RWPE2 (cell line): Measurements from ENCODE around the gene ZNF467.

Experiments used
- ATAC-seq: fragments of 200-7000 bp; cut with Tn5 transposase; 3 replicates; pipeline ENCODE4 v1.9.1; 2021; ENCODE audit warnings: low read depth
- DNase-seq: peaks from one replicate; pipeline ENCODE4 v3.0.0-alpha.2; 2020; ENCODE audit warnings: low spot score
- H3K27ac ChIP-seq: fragments of 450-650 bp; 2 replicates; pipeline ENCODE4 v1.5.1; 2017; ENCODE audit warnings: mild to moderate bottlenecking; ENCODE audit not compliant: poor library complexity, severe bottlenecking
- H3K27me3 ChIP-seq: fragments of 250-450 bp; sonication (Bioruptor Pico); 2 replicates; pipeline ENCODE4 v1.5.1; 2021; ENCODE audit warnings: mild to moderate bottlenecking, moderate library complexity; ENCODE audit not compliant: insufficient read depth, poor library complexity, severe bottlenecking
- H3K36me3 ChIP-seq: fragments of 250-450 bp; sonication (Bioruptor Pico); 2 replicates; pipeline ENCODE4 v1.5.1; 2020; ENCODE audit warnings: low read depth, mild to moderate bottlenecking, moderate library complexity
- H3K4me1 ChIP-seq: fragments of 250-450 bp; sonication (Bioruptor Pico); 2 replicates; pipeline ENCODE4 v1.5.1; 2021; ENCODE audit warnings: mild to moderate bottlenecking, moderate library complexity; ENCODE audit not compliant: insufficient read depth, poor library complexity, severe bottlenecking
- H3K4me3 ChIP-seq: fragments of 250-450 bp; sonication (Bioruptor Pico); 2 replicates; pipeline ENCODE4 v1.5.1; 2021; ENCODE audit warnings: mild to moderate bottlenecking, moderate library complexity; ENCODE audit not compliant: severe bottlenecking
- H3K9me3 ChIP-seq: fragments of 250-450 bp; sonication (Bioruptor Pico); 2 replicates; pipeline ENCODE4 v1.5.1; 2021; ENCODE audit warnings: mild to moderate bottlenecking, moderate library complexity; ENCODE audit not compliant: severe bottlenecking
- TF ChIP-seq, protein P1 (sequence below): fragments of 450-650 bp; IDR thresholded peaks from one replicate; pipeline ENCODE4 v1.5.1; 2017; ENCODE audit warnings: mild to moderate bottlenecking, moderate library complexity; ENCODE audit not compliant: poor library complexity, severe bottlenecking

Gene ZNF467

DNA sequence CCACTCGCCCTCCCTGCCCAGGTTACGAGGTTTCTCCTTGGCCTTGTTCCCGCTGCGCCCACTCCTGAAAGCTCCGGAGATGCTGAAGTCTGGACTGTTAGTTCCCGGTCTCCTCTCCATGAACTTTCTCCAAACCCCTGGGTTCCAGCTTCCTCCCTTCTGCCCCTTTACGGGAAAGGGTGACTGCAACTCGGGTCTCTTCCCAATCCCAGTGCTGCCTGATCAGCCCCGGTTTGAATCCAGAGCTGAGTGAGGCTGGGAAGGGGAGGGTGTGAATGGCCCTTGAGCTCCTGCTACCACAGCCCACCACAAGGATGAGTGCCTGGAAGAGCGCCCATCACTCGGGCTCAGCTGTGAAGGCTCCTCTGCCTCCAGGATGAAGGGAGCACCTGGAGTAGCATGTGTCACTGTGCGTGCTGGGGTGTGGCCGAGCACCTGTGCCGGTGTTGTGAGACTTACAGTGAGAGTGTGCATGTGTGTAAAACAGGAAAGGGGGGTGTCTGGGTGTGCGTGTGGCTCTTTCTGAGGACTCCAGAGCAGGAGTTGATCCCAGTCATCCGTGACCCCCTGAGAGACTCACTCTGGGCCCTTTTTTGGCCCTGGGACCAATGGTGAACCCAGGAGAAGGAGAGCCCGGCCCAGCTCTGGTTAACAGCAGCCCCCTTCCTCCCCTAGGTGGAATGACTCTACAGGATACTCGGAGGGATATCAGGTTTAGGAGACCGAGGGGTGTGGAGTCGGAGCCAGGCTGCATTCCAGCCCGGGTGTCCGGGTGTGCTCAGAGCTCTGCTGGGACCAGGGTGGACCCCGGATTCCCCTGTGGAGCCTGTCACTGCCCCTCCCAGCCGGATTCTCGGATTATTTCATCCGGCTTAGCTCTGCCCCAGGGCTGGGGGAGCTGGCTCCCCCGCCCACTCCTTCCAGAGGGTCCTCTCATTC is 1.1 kb upstream of the ZNF467 start:
- no peak overlapping the region for H3K4me3 ChIP-seq
- no peak for ATAC-seq
- peaks cover 21% of the 10 kb centered on the region for H3K27me3 ChIP-seq
- H3K27ac ChIP-seq, result no peak overlapping the region
- TF ChIP-seq, protein P1, sequence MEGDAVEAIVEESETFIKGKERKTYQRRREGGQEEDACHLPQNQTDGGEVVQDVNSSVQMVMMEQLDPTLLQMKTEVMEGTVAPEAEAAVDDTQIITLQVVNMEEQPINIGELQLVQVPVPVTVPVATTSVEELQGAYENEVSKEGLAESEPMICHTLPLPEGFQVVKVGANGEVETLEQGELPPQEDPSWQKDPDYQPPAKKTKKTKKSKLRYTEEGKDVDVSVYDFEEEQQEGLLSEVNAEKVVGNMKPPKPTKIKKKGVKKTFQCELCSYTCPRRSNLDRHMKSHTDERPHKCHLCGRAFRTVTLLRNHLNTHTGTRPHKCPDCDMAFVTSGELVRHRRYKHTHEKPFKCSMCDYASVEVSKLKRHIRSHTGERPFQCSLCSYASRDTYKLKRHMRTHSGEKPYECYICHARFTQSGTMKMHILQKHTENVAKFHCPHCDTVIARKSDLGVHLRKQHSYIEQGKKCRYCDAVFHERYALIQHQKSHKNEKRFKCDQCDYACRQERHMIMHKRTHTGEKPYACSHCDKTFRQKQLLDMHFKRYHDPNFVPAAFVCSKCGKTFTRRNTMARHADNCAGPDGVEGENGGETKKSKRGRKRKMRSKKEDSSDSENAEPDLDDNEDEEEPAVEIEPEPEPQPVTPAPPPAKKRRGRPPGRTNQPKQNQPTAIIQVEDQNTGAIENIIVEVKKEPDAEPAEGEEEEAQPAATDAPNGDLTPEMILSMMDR, result no peak
- no peaks in the 10 kb centered on the region for H3K36me3 ChIP-seq
- H3K9me3 ChIP-seq, result no peaks in the 10 kb centered on the region
- no peaks in the 10 kb centered on the region for H3K4me1 ChIP-seq
- no peak for DNase-seq

DNA sequence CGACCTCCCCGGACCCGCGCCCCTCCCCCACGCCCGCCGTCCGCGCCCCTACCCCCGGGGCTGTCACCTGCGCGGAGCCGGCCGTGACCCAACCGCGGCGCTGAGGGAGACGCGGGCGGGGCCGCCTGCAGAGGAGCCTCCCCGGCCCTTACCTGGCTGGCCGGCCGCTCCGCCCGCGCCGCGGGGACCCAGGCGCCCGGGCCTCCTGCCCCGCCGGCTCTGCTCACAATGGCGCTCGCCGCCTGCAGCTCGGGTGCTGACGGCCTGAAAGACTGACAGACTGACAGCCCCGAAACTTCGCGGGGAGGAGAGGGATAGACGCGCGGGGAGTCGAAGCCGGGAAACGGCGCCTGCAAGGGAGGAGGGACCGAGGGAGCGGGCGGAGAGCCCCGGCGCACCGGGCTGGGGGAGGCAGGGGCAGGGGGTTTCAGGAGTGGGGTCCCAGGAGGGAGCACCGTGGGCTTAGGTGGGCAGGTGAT is 393 bp downstream of the ZNF467 start:
- no peaks in the 10 kb centered on the region for H3K36me3 ChIP-seq
- H3K27ac ChIP-seq, result no peak overlapping the region
- ATAC-seq, result no peak
- TF ChIP-seq, protein P1, result no peak
- DNase-seq, result no peak
- H3K4me3 ChIP-seq, result peak overlapping the region; percentile 46
- H3K4me1 ChIP-seq, result no peaks in the 10 kb centered on the region
- H3K9me3 ChIP-seq, result no peaks in the 10 kb centered on the region
- peaks cover 27% of the 10 kb centered on the region for H3K27me3 ChIP-seq

DNA sequence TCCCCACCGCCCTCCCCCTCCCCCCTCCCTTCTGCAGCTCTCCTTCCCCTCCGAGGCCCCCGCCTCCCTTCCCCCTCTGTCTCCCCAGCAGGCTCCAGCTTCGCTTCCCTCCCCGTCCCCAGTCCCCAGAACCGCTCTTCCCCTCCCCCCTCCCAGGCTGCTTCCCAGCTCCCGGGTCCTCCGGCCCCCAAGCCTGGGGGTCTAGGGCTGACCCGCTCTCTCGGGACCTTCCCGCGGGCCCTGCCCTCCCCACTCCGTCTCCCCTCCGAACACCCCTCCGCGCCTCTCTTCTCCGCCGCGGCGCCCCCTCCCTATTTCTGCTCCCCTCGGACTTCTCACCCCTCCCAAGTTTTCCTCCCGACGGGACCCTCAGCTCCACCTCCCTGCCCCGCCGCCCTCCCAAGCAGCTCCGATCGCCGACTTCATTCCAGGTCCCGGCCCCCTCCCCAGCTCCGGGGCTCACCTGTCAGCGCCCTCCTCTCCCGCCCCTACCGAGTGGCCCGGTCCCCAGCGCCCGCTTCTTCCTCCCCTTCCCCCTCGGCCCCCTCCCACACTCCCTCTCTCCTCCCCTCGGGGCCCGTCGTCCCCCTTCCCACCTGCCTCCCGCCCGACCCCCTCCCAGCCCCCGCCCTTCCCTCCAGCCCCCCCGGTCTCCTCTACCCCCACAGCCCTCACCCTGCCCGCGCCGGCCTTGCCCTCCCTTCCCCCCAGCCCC is 990 bp downstream of the ZNF467 start:
- peak overlapping the region; percentile 38 for H3K4me3 ChIP-seq
- no peaks in the 10 kb centered on the region for H3K4me1 ChIP-seq
- H3K27ac ChIP-seq, result no peak overlapping the region
- ATAC-seq, result no peak
- H3K9me3 ChIP-seq, result no peaks in the 10 kb centered on the region
- H3K27me3 ChIP-seq, result peaks cover 33% of the 10 kb centered on the region
- DNase-seq, result no peak
- no peaks in the 10 kb centered on the region for H3K36me3 ChIP-seq
- TF ChIP-seq, protein P1, result no peak

DNA sequence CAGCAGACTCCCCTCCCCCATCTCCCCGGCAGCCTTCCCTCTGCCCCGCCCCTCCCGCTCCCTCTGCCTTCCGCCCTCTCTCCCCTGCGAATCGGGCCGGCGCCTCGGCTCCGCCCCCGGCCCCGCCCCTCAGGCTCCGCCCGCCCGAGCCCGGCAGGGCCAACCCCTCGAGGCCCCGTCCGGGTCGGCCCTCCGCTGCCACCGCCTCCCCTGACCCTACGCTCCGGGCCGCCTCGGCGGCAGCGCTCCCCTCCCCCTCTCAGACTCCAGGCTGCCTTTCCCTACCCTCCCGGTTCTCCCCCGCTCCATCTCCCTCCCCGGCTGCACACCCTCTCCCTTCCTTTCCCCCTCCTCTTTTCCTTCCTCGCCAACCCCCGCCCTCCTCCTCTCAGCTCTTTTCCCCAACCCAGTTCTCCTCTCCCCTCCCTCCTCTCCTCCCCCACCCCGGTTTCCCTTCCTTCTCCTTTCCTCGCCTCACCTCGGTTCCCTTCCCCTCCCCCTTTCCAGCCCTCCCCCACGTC is 1.6 kb downstream of the ZNF467 start:
- TF ChIP-seq, protein P1, result no peak
- peaks cover 40% of the 10 kb centered on the region for H3K27me3 ChIP-seq

More for the DNA sequence above, 1.6 kb downstream of the ZNF467 start:
- no peaks in the 10 kb centered on the region for H3K36me3 ChIP-seq
- ATAC-seq (peak; percentile 90), DNase-seq (peak; percentile 80)
- H3K4me3 ChIP-seq, result peak overlapping the region; percentile 38
- H3K27ac ChIP-seq, result no peak overlapping the region
- no peaks in the 10 kb centered on the region for H3K9me3 ChIP-seq
- H3K4me1 ChIP-seq, result no peaks in the 10 kb centered on the region
